ENCODE data around the gene RHOT1.
"Not testable (repeated sequence)": the region's sequence is repeated elsewhere in the genome, so short reads cannot be mapped to it uniquely, and the experiment has no call there.

Gene RHOT1

GRCh38 chr17:32142038-32142856 is at the start of gene RHOT1:
Gene RHOT1, plus strand, starts transcription at chr17:32142502. Its CDS starts 191 bp downstream, at chr17:32142693.
- Mint-ChIP-seq H3K4me3 (peak within 1 kb of the TSS; percentile 99), H3K27ac (peak within 1 kb of the TSS; percentile 95), H3K36me3 (no peaks in the 10 kb centered on the region), H3K9me3 (no peaks in the 10 kb centered on the region), H3K4me1 (peaks cover 39% of the 10 kb centered on the region), H3K27me3 (no peaks in the 10 kb centered on the region)

GRCh38 chr17:32099686-32100085 is 42.6 kb upstream of the RHOT1 start:
- Mint-ChIP-seq H3K36me3 (no peaks in the 10 kb centered on the region), H3K27me3 (no peaks in the 10 kb centered on the region), H3K9me3 (no peaks in the 10 kb centered on the region), H3K4me3 (no peak overlapping the region), H3K4me1 (peaks cover 20% of the 10 kb centered on the region), H3K27ac (no peak overlapping the region)

GRCh38 chr17:32100323-32100722 is 42.0 kb upstream of the RHOT1 start:
- not testable (repeated sequence) for H3K27ac Mint-ChIP-seq, H3K4me3 Mint-ChIP-seq, H3K36me3 Mint-ChIP-seq, H3K9me3 Mint-ChIP-seq, H3K27me3 Mint-ChIP-seq
- H3K4me1 Mint-ChIP-seq = peaks cover 23% of the 10 kb centered on the region

GRCh38 chr17:32100971-32101631 is 41.2 kb upstream of the RHOT1 start:
- H3K9me3 Mint-ChIP-seq = no peaks in the 10 kb centered on the region
- H3K4me3 Mint-ChIP-seq = peak overlapping the region; percentile 30
- H3K4me1 Mint-ChIP-seq = peaks cover 28% of the 10 kb centered on the region
- no peak overlapping the region for H3K27ac Mint-ChIP-seq
- H3K36me3 Mint-ChIP-seq = no peaks in the 10 kb centered on the region
- no peaks in the 10 kb centered on the region for H3K27me3 Mint-ChIP-seq

GRCh38 chr17:32102172-32102571 is 40.1 kb upstream of the RHOT1 start:
- Mint-ChIP-seq H3K27me3 (no peaks in the 10 kb centered on the region), H3K4me1 (peaks cover 33% of the 10 kb centered on the region), H3K36me3 (no peaks in the 10 kb centered on the region), H3K4me3 (no peak overlapping the region), H3K9me3 (no peaks in the 10 kb centered on the region), H3K27ac (no peak overlapping the region)

GRCh38 chr17:32102646-32103186 is 39.6 kb upstream of the RHOT1 start:
- Mint-ChIP-seq H3K27me3 (no peaks in the 10 kb centered on the region), H3K4me1 (peaks cover 39% of the 10 kb centered on the region), H3K4me3 (no peak overlapping the region), H3K36me3 (no peaks in the 10 kb centered on the region), H3K9me3 (no peaks in the 10 kb centered on the region), H3K27ac (no peak overlapping the region)

- H3K27me3 Mint-ChIP-seq = no peaks in the 10 kb centered on the region
- peak overlapping the region; percentile 70 for H3K4me3 Mint-ChIP-seq
- H3K9me3 Mint-ChIP-seq = no peaks in the 10 kb centered on the region
- no peaks in the 10 kb centered on the region for H3K36me3 Mint-ChIP-seq
- peaks cover 45% of the 10 kb centered on the region for H3K4me1 Mint-ChIP-seq
- H3K27ac Mint-ChIP-seq = peak overlapping the region; percentile 97
Observed at GRCh38 chr17:32103476-32104113, 38.7 kb upstream of the RHOT1 start.

- Mint-ChIP-seq H3K27ac (peak overlapping the region; percentile 97), H3K27me3 (no peaks in the 10 kb centered on the region), H3K36me3 (no peaks in the 10 kb centered on the region), H3K9me3 (no peaks in the 10 kb centered on the region), H3K4me1 (peaks cover 47% of the 10 kb centered on the region), H3K4me3 (peak overlapping the region; percentile 70)
Observed at GRCh38 chr17:32104158-32104557, 38.1 kb upstream of the RHOT1 start.

- H3K4me1 Mint-ChIP-seq = peaks cover 47% of the 10 kb centered on the region
- H3K27me3 Mint-ChIP-seq, H3K9me3 Mint-ChIP-seq, H3K36me3 Mint-ChIP-seq: not testable (repeated sequence)
- peak overlapping the region; percentile 36 for H3K27ac Mint-ChIP-seq
- H3K4me3 Mint-ChIP-seq = peak overlapping the region; percentile 37
Observed at GRCh38 chr17:32106471-32106981, 35.8 kb upstream of the RHOT1 start.

- not testable (repeated sequence) for H3K36me3 Mint-ChIP-seq, H3K9me3 Mint-ChIP-seq, H3K27me3 Mint-ChIP-seq
- Mint-ChIP-seq H3K4me1 (peaks cover 47% of the 10 kb centered on the region), H3K27ac (peak overlapping the region; percentile 36), H3K4me3 (peak overlapping the region; percentile 37)
Observed at GRCh38 chr17:32107194-32107593, 35.1 kb upstream of the RHOT1 start.

- Mint-ChIP-seq H3K27ac (no peak overlapping the region), H3K4me1 (peaks cover 27% of the 10 kb centered on the region), H3K4me3 (no peak overlapping the region), H3K9me3 (no peaks in the 10 kb centered on the region), H3K27me3 (no peaks in the 10 kb centered on the region), H3K36me3 (no peaks in the 10 kb centered on the region)
Observed at GRCh38 chr17:32110596-32110995, 31.7 kb upstream of the RHOT1 start.

GRCh38 chr17:32111141-32111771 is 31.0 kb upstream of the RHOT1 start:
- H3K27ac Mint-ChIP-seq = no peak overlapping the region
- H3K9me3 Mint-ChIP-seq = no peaks in the 10 kb centered on the region
- peaks cover 23% of the 10 kb centered on the region for H3K4me1 Mint-ChIP-seq
- no peaks in the 10 kb centered on the region for H3K27me3 Mint-ChIP-seq
- no peak overlapping the region for H3K4me3 Mint-ChIP-seq
- H3K36me3 Mint-ChIP-seq = no peaks in the 10 kb centered on the region

GRCh38 chr17:32112416-32112815 is 29.9 kb upstream of the RHOT1 start:
- Mint-ChIP-seq H3K4me1 (peaks cover 19% of the 10 kb centered on the region), H3K36me3 (no peaks in the 10 kb centered on the region), H3K9me3 (no peaks in the 10 kb centered on the region), H3K27me3 (no peaks in the 10 kb centered on the region), H3K4me3 (no peak overlapping the region), H3K27ac (no peak overlapping the region)

GRCh38 chr17:32114536-32114935 is 27.8 kb upstream of the RHOT1 start:
- Mint-ChIP-seq H3K36me3 (no peaks in the 10 kb centered on the region), H3K27ac (no peak overlapping the region)

GRCh38 chr17:32115546-32115945 is 26.8 kb upstream of the RHOT1 start:
- H3K27me3 Mint-ChIP-seq, H3K27ac Mint-ChIP-seq, H3K4me1 Mint-ChIP-seq, H3K9me3 Mint-ChIP-seq, H3K4me3 Mint-ChIP-seq, H3K36me3 Mint-ChIP-seq: not testable (repeated sequence)

More at GRCh38 chr17:32114536-32114935, 27.8 kb upstream of the RHOT1 start:
- peaks cover 8% of the 10 kb centered on the region for H3K4me1 Mint-ChIP-seq
- no peaks in the 10 kb centered on the region for H3K27me3 Mint-ChIP-seq
- H3K4me3 Mint-ChIP-seq = no peak overlapping the region
- no peaks in the 10 kb centered on the region for H3K9me3 Mint-ChIP-seq
